T-helper 22 cell (primary cell): ENCODE results near the gene MAST2.
"Not testable (repeated sequence)": the region's sequence is repeated elsewhere in the genome, so short reads cannot be mapped to it uniquely, and the experiment has no call there.

Experiments
- DNase-seq: peaks from one replicate; pipeline ENCODE4 v3.0.0-alpha.2; 2020; ENCODE audit warnings: low read depth

The MAST2 gene

DNA sequence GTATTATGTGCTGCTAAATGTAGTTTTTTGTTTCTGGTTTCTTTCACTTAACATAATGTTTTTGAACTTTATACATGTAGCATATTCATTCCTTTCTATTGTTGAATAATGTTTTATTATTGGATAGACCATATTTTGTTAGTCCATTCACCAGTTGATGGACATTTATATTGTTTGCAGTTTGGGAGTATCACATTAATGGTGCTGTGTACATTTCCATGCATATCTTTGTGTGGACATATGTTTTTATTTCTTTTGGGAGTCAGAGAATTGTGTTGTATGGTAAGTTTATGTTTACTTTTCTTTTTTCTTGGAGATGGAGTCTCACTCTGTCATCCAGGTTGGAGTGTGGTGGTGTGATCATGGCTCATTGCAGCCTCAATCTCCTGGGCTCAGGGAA lies 134.6 kb downstream of the MAST2 start:
- DNase-seq: no peak

DNA sequence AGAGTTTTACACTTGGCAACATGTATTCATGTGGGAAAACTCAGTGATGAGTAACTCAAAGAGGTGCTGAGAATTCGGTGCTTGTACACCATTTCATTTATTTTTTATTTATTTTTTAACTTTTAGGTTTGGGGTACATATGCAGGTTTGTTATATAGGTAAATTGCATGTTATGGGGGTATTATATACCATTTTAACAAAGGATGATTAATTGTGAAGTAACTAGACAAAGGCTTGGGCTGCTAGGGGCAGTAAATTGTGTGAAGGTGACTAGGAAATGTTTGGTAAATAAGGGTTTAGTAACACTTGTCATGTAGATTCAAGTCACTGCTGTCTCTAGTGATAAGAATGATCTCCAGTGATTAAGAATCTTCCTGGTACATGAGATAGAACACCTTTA lies 139.0 kb downstream of the MAST2 start:
- no peak for DNase-seq

DNA sequence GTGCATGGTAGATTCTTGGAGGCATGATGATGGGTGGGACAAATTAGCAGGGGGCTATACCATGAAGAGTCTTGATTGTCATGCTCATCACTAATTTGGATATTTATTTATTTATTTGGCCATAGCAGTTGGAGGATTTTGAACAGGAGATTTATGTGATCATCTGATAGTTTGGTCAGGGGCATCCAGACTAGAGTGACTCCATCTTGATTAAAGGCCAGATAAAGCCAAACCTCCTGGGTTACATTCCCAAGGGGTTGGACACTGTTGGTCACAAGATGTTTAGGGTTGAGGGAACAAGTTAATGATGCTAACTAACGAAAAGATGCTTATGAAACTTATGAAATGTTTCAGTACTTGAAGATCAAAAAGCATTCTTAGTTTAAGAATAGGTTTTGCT lies 139.8 kb downstream of the MAST2 start:
- no peak for DNase-seq

DNA sequence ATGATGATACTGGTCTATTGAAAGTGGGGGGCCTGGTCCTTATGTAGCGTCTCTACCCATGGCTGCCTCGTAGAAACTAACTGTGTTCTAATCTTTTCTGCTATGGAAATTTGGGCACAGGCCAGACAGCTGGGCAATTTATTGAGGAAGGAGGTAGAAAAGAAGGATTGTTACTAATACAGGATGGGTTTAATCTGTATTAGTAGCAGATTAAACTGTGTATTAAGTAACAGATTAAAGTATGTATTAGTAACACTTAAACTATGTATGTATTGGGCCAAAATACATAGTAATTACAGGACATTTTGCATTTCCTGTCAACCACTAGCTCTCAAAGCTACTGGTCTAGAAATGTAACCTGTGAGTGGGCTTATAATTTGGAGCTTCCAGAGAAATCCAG lies 142.0 kb downstream of the MAST2 start:
- DNase-seq: no peak

DNA sequence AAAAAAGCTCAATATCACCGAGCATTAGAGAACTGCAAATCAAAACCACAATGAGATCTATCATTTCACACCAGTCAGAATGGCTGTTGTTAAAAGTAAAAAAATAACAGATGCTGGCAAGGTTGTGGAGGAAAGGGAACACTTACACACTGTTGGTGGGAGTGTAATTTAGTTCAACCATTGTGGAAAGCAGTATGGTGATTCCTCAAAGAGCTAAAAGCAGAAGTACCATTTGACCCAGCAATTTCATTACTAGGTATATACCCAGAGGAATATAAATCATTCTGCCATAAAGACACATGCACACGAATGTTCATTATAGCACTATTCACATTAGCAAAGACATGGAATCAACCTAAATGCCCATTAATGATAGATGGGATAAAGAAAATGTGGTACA lies 146.1 kb downstream of the MAST2 start:
- DNase-seq: not testable (repeated sequence)

DNA sequence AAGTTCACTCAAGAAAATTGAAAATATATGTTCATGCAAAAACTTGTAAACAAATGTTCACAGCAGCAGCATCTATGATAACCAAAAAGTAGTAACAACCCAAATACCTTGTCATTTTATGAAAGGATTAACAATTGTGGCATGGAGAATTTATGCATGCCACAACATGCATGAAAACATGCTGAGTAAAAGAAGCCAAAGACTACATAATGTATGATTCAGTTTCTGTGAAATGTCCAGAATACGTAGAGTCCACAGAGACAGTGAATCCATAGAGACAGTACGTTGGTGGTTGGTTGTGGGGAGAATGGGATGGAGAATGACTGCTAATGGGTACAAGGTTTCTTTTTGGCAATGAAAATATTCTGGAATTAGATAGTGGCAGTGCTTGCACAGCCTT lies 148.7 kb downstream of the MAST2 start:
- DNase-seq: no peak

DNA sequence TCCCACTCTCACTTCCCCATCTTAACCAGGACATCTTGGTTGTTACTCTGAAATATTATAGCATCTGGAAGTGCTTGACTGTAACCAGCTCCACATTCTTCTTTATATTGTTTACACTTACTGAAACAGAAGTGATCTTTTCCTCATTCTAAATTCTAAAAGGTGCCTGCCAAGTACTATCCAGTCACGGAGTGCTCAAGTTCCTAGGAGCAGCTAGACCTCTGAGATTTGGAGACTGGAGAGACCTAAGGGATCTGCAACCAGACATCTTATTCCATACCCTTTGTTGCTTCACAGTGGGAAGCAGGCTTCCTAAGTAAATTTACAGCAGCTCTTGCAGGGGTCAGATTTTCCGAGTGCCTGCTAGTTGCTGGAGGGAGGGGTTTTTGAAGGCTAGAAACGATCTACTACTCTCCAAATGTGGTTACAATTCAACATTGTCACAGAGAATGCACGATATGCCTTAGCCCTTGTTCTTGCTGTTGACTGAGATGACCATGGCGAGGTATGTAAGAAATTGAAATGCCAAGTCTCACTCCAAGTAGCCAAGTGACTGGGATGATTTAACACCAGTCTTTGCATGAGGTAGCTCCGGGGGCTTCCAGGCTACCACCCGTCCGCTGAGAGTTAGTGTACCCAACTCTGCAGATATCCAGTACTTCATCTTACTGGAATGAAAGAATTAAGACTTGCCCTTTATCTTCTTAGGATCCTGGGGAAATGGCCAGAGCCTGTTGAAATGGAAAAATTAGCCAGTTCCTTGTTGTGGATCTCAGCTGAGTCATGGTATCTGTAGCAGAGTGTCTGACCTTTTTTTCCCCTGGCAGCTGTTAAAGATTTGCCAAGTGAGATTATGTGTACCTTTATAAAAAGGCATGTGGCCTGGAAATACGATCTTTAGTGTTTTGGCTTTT lies 150.8 kb downstream of the MAST2 start:
- no peak for DNase-seq

DNA sequence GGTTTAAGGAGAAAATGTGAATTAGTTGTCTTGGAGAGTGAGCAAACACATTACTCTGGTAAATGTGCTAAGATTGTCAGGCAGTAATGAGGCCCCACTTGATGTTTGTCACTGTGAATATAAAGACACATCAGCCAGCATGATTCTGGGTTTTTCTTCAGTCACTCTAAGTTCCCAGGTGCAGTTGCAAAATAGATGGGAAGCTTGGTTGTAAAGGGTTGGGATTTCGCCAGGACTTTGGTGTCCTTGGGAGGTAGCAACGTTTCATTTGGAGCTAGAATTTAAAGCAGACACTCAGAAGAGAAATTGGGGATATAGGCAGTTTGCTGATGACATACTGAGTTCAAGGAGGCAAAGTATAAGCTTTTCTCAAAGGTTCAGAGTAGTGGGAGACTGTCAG lies 154.3 kb downstream of the MAST2 start:
- no peak for DNase-seq

DNA sequence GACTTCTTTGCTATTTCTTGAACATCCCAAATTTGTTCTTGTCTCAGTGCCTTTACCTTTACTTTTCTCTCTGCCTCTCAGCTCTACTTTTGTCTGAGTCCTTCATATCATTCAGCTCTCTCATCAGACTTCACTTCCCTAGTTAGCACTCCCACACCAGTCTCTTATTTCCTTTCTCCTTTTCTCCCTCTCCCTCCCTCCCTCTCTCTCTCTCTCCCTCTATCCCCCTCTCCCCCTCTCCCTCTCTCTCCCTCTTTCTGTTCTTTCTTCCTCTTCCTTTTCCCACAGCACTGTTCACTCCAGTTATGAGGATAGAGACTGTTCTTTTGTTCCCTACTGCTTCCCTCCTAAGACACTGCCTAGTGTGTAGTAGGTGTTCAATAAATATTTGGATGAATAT lies 154.9 kb downstream of the MAST2 start:
- DNase-seq: no peak

DNA sequence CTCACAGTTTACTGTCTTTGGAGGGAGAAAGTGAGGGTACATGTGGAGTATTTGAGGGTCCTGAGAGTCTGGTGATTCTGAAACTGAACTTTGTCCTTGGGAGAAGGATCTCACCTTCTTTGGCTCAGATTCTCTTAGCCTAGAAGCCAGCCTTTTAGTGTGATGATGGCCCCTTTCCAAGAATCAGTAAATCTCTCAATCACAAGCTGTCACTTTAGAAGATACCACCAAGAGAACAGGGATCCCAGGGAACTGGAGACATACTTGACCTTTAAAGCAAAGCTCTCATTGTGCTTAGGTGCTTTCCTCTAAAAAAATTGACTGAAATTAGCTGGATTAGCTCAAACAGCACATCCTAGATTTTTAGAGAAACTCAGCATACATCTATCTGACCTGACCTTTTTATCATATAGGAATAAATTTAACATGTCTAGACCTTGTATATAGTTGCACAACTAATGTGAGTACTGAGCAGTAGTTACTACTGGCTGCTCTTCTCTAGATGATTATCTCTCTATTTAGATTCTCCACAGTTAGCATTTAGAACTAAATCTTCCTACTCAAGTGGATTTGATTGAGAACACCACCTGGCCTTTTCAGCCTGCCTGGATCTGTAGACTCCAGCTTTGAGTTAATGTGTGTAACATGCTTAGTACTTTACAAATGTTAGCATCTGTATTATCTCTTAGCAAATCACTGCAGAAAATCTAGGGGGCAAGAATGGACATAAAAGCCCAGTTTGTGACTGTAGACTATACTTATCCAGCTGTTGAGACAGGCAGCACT lies 157.7 kb downstream of the MAST2 start:
- DNase-seq: no peak

DNA sequence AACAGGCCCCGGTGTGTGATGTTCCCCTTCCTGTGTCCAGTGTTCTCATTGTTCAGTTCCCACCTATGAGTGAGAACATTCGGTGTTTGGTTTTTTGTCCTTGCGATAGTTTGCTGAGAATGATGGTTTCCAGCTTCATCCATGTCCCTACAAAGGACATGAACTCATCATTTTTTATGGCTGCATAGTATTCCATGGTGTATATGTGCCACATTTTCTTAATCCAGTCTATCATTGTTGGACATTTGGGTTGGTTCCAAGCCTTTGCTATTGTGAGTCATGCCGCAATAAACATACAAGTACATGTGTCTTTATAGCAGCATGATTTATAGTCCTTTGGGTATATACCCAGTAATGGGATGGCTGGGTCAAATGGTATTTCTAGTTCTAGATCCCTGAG lies 158.5 kb downstream of the MAST2 start:
- DNase-seq: not testable (repeated sequence)

DNA sequence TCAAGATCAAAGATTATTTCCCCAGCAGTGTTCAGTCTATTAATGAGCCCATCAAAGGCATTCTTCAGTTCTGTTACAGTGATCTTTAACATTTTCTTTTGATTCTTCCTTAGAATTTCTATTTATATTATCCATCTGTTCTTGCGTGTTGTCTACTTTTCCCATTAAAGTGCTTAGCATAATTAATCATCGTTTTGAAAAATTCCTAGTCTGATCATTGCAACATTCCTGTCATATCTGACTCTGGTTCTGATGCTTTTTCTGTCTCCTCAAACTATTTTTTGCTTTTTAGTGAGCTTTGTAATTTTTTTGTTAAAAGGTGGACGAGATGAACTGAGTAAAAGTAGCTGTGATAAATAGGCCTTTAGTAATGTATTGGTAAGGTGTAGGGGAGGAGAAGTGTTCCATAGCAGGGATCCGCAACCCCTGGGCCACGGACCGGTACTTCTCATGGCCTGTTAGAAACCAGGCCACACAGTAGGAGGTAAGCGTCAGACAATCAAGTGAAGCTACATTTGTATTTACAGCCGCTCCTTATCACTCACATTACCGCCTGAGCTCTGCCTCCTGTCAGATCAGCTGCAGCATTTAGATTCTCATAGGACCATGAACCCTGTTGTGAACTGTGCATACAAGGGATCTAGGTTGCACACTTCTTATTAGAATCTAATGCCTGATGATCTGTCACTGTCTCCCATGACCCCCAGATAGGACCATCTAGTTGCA lies 165.7 kb downstream of the MAST2 start:
- no peak for DNase-seq

DNA sequence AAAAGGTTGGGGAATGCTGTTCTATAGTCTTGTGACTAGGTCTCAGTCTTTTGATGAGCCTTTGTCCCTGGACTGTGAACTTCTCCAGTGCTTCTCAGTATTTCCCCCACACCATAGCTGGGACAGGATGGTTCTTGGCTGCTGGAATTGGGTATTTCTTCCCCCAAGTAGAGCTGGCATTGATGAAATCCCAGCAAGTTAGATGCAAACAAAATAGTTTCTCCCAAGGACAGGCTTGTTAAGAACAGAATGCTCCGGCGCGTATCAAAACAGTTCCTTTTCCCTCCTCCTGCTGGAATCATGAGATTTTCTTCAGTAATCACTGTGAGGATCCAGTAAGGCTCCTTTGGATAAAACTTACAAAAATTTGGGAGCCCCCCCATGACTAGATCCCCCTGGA lies 166.5 kb downstream of the MAST2 start:
- no peak for DNase-seq

DNA sequence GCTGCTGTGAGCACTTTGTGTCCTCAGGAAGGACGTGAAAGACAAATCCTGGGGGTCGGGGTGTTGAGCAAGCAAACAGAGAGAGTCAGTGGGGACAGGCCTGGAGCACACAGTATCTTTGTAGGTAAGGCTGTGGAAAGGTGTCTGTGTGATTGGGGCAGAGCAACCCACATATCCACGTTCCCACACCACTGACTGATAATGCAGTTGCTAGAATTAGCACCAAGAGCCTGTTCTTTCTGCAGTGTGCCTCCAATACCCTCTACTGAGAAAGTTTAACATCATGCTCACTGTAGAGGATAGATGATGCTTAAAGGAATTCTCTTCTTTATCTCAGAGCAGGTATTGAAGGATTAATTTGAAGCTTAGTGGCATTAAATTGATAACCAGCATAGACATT lies 167.9 kb downstream of the MAST2 start:
- DNase-seq: no peak

DNA sequence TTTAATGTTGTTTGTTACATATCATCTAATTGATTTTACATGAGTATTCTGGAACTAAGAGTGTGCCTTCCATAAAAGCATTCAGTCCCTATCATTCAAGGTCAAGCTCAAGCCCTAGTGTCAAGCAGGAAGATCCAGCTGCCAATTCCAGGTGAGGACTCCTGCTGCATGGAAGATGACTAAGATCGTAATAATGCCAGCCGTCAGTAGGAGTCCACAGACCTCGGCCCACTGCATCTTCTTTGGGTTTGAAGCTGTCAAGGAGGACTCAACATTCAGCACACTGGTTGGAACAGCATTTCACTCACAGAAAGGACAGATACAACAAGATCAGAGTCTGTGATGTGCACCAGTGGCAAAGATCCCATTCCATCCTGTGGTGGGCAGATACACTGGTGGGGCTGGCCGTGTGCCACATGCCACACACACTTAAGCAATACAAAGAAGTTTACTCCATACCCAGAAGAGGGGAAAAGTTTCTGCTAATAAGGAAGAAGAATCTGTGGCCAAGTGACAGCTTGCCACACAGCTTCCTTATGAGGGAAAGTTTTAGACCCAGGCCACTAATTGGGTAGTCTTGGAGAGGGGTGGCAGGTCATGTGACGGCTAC lies 168.6 kb downstream of the MAST2 start:
- no peak for DNase-seq

DNA sequence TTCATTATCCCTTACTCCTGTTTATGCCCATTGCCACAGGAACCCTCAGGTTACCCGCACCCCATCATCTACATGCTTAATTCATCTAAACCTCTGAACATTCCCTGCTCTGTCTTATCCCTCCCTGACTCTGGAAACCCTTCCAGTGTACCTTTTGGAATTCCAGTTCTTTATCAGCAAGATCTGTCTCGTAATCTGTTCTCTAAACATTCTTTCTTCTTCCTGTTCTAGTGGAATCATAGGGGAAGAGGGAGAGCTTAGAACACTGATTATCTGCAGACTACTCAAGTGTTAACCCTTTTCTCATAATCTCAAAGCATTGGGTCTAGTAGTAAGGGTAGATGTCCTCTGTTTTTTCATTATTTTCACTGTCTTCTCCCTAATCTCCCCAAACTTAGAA lies 169.2 kb downstream of the MAST2 start:
- no peak for DNase-seq

DNA sequence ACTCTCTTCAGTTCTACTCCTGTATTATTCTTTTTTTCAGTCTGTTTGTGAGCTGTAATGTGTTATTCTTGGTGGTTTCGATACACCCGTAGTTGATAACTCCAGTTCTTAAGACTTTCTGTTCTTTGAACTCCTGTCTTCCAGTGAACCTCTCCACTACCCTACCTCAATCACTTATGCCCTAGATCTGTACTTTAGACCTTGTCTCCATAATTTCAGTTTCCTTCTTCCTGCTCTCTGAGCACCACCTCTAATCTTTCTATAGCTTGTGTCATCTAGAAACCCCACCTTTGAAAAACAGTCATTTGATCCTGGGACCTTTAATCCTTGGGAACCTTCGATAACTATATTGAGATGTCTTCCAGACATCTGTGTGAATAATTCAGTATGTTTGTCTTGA lies 169.7 kb downstream of the MAST2 start:
- no peak for DNase-seq

DNA sequence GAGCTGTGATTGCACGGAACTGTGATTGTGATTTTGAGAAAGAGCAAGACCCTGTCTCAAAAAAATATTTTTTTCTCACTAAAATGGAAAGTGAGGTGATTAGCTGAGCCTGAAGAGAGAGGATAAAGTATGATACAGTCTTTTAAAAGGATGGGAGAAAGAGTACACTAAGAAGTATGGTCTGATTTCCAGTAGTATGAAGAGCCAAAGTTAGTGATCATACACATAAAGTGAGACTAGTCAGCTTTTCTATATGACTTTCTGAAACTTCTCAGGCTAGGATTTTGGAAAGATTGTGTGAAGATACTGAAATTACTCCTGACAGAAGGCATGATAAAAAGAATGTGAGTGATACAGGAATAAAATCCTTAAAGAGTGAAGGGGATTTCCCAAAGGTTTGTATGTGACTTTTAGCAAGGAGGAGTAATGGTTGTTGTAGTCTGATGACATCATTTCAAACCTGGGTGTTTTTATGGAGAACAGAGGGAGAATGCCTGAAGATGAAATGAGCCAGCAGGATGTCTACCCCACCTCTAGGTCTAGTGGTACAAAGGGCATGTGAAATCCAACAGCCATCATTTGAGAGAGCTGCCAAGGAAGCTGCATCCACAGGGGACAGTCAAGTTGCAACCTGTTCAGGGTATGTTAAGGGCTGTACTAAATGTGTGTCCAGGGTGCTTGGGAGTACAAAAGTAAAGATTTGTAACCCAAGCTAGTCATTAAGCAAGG lies 171.3 kb downstream of the MAST2 start:
- DNase-seq: no peak

DNA sequence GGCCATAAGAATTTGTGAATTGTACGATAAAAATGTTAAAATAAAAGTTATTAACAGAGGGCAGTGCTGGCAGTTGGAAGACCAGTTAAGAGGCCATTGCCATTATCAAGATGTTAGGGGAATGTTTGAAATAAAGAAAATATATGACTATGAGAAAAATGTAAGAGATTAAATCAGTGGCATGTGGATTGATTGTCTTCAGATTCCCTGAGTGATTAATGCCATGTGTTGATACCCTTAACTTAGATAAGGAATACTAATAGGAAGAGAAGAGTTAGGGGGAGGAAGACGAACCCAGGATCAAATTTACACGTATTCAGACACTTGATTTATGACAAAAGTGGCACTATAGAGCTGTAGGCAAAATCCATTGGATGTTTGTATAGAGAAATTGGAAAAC lies 173.2 kb downstream of the MAST2 start:
- DNase-seq: no peak

DNA sequence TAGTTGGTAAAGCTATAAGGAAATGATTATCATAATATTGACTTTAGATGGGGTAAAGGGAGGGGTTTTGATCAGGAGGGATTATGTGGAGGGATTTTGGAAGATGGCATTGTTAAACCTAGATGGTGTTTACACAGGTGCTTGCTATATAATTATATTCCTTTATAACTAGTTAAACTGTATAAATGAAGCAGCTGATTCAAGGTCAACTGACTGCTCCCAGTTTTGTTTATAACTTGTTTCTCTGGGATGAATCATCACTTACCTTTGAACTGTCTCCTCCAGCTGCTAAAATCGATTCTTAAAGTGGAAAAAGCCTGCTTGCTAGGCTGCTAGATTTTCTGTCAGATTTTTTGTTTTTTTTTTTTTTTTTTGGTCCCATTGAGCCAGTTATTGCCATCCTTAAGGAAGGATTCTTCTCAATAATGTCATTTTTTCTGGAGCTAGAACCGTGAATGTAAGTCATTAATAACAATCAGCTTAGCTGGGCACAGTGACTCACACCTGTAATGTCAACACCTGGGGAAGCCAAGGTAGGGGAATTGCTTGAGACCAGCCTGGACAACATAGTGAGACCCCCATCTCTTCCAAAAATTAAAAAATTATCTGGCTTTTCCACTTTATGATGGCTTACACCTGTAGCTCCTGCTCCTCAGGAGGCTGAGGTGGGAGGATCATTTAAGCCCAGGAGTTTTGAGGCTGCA lies 175.8 kb downstream of the MAST2 start:
- no peak for DNase-seq

DNA sequence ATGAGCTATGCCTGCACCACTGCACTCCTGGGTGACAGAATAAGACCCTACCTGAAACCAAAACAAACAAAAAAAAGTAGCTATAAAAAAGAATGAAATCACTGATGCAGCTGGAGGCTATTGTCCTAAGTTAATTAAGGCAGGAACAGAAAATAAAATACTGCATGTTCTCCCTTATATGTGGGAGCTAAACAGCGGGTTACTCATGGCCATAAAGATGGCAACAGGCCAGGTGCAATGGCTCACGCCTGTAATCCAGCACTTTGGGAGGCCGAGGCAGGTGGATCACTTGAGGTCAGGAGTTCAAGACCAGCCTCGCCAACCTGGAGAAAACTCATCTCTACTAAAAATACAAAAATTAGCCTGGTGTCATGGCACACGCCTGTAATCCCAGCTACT lies 176.4 kb downstream of the MAST2 start:
- no peak for DNase-seq
